Chondrocyte (in vitro differentiated cells): ENCODE results near the gene MAN2C1. TPM values are rescaled to one million over a fixed set of nuclear protein-coding genes. Genes with fewer than 3 reads are reported as not detected.
"Not testable (repeated sequence)": the region's sequence is repeated elsewhere in the genome, so short reads cannot be mapped to it uniquely, and the experiment has no call there.

ENCODE experiments used
- DNase-seq: peaks from one replicate; pipeline ENCODE4 v3.0.0; 2021; ENCODE audit warnings: mixed read lengths, low spot score
- H3K27ac Mint-ChIP-seq: one replicate; pipeline ENCODE4 v1.8.0; 2021; ENCODE audit warnings: mild to moderate bottlenecking, moderate library complexity, mixed read lengths; ENCODE audit not compliant: unreplicated experiment
- H3K27me3 Mint-ChIP-seq: 2 replicates; pipeline ENCODE4 v1.8.0; 2021; ENCODE audit warnings: low read depth, mixed read lengths
- H3K36me3 Mint-ChIP-seq: 2 replicates; pipeline ENCODE4 v1.8.0; 2021; ENCODE audit warnings: low read depth, mixed read lengths
- H3K4me1 Mint-ChIP-seq: 2 replicates; pipeline ENCODE4 v1.8.0; 2021; ENCODE audit warnings: low read depth, mild to moderate bottlenecking, mixed read lengths
- H3K4me3 Mint-ChIP-seq: one replicate; pipeline ENCODE4 v1.8.0; 2021; ENCODE audit warnings: mild to moderate bottlenecking, moderate library complexity, mixed read lengths; ENCODE audit not compliant: unreplicated experiment
- H3K9me3 Mint-ChIP-seq: 2 replicates; pipeline ENCODE4 v1.8.0; 2021; ENCODE audit warnings: low read depth, mixed read lengths
- total RNA-seq: library from RNA; stranded (reverse); gene quantifications from 3 replicates; pipeline ENCODE4 v1.2.1, GENCODE V29; 2021
- TF ChIP-seq, protein P1 (sequence below): fragments of 200-600 bp; sonication (generic); IDR thresholded peaks from 2 replicates; pipeline ENCODE4 v1.5.0; 2021; ENCODE audit warnings: antibody characterized with exemption, mild to moderate bottlenecking, moderate library complexity

MAN2C1 gene
- total RNA-seq, 1 donor from 2014 or later, result 109 TPM

DNA sequence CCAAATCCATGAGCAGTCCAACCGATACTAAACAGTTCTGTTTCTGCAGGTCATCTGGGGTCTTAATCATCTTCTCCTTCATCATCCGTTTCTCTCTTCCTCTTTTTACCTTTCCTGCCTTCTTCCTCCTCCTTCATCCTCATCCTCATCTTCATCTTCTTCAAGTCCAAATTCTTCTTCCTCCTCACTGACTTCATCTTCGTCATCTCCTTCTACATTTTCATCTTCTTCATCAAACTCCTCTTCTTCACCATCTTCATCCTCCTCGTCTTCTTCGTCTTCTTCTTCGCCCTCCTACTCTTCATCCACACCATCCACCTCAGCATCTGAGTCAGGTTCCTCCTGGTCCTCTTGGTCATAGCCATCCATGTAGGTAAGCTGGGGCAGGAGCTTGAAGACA, 46.7 kb downstream of the MAN2C1 start:
- no peaks in the 10 kb centered on the region for H3K36me3 Mint-ChIP-seq
- TF ChIP-seq, protein P1, sequence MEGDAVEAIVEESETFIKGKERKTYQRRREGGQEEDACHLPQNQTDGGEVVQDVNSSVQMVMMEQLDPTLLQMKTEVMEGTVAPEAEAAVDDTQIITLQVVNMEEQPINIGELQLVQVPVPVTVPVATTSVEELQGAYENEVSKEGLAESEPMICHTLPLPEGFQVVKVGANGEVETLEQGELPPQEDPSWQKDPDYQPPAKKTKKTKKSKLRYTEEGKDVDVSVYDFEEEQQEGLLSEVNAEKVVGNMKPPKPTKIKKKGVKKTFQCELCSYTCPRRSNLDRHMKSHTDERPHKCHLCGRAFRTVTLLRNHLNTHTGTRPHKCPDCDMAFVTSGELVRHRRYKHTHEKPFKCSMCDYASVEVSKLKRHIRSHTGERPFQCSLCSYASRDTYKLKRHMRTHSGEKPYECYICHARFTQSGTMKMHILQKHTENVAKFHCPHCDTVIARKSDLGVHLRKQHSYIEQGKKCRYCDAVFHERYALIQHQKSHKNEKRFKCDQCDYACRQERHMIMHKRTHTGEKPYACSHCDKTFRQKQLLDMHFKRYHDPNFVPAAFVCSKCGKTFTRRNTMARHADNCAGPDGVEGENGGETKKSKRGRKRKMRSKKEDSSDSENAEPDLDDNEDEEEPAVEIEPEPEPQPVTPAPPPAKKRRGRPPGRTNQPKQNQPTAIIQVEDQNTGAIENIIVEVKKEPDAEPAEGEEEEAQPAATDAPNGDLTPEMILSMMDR, result no peak
- H3K27me3 Mint-ChIP-seq, result peaks cover 17% of the 10 kb centered on the region
- no peaks in the 10 kb centered on the region for H3K9me3 Mint-ChIP-seq
- no peak overlapping the region for H3K27ac Mint-ChIP-seq
- no peaks in the 10 kb centered on the region for H3K4me1 Mint-ChIP-seq
- DNase-seq, result no peak
- H3K4me3 Mint-ChIP-seq, result no peak overlapping the region

DNA sequence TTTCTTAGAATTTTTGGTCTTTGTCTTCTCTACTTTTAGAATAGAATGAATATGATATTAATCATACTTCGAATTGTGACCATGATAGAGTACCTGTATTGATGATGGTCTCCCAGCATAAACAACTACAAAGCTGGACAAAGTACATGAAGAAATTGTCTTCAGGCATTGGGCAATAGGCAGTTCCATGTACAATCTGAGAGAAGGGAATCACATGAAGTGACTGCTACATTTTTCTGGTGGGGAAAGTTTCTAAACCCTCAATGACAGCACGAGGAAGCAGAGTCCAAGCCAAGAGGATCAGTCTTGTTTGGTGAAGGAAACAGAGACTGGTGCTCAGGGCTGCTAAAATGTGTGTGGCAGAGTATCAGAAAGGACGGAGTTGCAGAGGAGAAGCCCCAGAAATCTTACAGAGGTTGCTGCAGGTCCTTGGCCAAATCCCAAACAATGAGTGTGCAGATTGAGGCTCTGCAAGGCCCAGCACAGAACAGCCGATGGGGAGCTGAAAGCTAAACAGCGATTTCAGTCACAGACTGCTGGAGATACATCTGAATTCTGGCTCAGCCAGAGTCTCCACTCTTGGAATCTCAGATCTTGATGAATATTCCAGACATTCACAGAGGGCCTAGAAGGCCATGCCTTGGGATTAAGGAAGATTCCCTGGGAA, 49.0 kb downstream of the MAN2C1 start:
- H3K4me3 Mint-ChIP-seq, H3K36me3 Mint-ChIP-seq, H3K27ac Mint-ChIP-seq, H3K4me1 Mint-ChIP-seq, DNase-seq, H3K9me3 Mint-ChIP-seq: not testable (repeated sequence)
- peaks cover 17% of the 10 kb centered on the region for H3K27me3 Mint-ChIP-seq

DNA sequence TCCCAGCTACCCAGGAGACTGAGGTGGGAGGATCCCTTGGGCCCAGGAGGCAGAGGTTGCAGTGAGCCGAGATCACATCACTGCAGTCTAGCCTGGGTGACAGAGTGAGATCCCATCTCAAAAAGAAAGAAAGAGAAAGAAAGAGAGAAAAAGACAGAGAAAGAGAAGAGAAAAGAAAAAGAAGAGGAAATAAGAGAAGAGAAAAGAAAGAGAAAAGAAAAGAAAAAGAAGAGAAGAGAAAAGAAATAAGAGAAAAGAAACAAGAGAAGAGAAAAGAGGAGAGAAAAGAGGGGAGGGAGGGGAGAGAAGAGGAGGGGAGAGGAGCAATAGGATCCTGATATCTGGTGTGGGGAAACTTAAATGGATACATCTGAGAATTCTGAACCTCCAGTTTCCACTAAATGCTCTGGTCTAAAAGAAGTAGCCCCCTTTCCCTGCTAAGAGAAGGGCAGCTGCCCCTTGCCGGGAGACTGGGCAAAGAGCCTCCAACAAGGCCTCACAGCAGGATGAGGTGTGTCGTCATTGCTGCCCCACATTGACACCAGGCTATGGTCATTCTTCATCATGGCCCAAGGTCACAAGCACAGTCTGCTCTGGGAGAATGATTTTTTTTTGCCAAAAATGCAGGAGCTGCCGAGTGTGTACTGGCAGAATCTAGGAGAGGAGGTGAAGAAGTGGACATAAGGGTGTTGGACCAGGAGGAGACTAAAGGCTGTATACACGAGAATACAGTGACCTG, 53.7 kb downstream of the MAN2C1 start:
- no peaks in the 10 kb centered on the region for H3K36me3 Mint-ChIP-seq
- no peak overlapping the region for H3K4me3 Mint-ChIP-seq
- H3K27me3 Mint-ChIP-seq, result peaks cover 1% of the 10 kb centered on the region
- TF ChIP-seq, protein P1, result no peak
- H3K9me3 Mint-ChIP-seq, result no peaks in the 10 kb centered on the region
- peaks cover 4% of the 10 kb centered on the region for H3K4me1 Mint-ChIP-seq
- no peak overlapping the region for H3K27ac Mint-ChIP-seq
- DNase-seq, result no peak

DNA sequence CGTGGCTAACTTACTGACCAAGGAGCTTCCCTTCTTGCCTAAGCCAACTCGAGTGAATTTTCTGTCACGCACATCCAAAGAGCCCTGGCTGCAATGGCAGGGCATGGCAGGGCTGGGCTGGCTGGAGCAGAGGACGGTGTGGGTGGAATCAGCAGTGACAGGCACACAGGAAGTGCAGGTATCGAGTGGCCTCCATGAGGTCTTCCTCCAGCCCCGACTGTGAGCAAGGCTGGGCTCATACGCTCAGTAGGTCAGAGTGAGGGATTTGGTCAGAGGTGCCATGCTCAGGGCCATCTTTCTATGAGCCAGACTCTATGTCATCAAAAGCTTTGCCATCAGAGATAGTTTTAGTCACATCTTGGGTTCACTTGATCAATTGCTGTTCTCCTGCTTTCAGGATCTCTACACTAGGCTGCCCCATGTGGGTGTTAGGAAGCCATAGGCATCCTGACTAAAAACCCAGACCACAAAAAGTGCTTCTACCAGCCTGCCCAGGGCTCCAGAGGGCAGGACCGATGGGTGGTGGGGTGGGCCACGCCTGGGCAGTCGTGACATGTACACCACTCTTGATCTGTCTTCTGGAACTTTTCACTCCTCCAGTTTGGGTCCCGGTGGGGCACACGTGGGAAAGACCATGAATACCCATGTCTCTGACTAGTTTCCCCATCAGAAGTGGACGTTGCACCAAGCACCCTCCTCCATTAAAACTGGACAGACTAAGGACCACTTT, 55.1 kb downstream of the MAN2C1 start:
- Mint-ChIP-seq H3K27me3 (peaks cover 1% of the 10 kb centered on the region), H3K27ac (no peak overlapping the region), H3K36me3 (no peaks in the 10 kb centered on the region), H3K4me1 (peaks cover 9% of the 10 kb centered on the region), H3K9me3 (no peaks in the 10 kb centered on the region), H3K4me3 (no peak overlapping the region)
- TF ChIP-seq, protein P1, result no peak
- DNase-seq, result no peak

DNA sequence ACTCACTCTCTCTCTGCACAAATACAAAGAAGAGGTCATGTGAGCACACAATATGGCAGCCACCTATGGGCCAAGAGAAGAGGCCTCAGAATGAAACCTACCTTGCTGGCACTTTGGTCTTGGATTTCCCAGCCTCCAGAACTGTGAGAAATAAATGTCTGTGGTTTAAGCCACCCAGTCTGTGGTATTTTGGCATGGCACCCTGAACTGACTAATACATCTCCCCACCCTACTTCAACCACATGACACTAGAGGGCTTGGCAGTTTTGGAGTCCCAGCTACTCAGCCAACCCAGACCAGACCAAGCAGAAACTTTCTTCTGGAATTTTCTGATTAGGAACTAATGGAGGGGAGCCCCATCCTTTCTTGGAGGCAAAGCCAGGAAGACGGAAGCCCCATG, 55.9 kb downstream of the MAN2C1 start:
- not testable (repeated sequence) for H3K4me1 Mint-ChIP-seq, H3K36me3 Mint-ChIP-seq, H3K9me3 Mint-ChIP-seq, H3K4me3 Mint-ChIP-seq, DNase-seq, H3K27ac Mint-ChIP-seq, H3K27me3 Mint-ChIP-seq

DNA sequence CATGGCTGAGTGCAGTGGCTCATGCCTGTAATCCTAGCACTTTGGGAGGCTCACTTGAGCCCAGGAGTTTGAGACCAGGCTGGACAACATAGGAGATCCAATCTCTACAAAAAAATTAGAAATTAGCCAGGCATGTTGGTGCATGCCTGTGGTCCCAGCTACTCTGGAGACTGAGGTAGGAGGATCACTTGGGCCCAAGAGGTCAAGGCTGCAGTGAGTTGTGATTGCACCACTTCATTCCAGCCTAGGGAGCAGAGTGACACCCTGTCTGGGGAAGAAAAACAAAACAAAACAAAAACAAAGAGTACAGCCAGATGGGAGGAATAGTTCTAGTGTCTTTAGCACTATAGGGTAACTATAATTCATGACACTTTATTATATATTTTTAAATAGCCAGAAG, 58.7 kb downstream of the MAN2C1 start:
- no peak overlapping the region for H3K27ac Mint-ChIP-seq
- no peaks in the 10 kb centered on the region for H3K36me3 Mint-ChIP-seq
- TF ChIP-seq, protein P1, result no peak
- DNase-seq, result no peak
- peaks cover 18% of the 10 kb centered on the region for H3K27me3 Mint-ChIP-seq
- no peaks in the 10 kb centered on the region for H3K9me3 Mint-ChIP-seq
- H3K4me1 Mint-ChIP-seq, result peaks cover 9% of the 10 kb centered on the region
- no peak overlapping the region for H3K4me3 Mint-ChIP-seq
